Measurements from ENCODE around the gene HDAC10. TPM values are rescaled to one million over a fixed set of nuclear protein-coding genes. Genes with fewer than 3 reads are reported as not detected.

The HDAC10 gene
- total RNA-seq, 1 experiment from 2014 or later, result 71.3 TPM

Other genes starting within 250 kb of the HDAC10 start
- gene IL17REL, start 238.5 kb downstream of the HDAC10 start, total RNA-seq (2021; ENCODE audit: unreplicated experiment), result 0.82 TPM
- not detected for gene TTLL8, start 193.0 kb downstream of the HDAC10 start, total RNA-seq (2021; ENCODE audit: unreplicated experiment)
- gene MLC1, start 165.8 kb downstream of the HDAC10 start, total RNA-seq (2021; ENCODE audit: unreplicated experiment), result not detected
- 0.10 TPM for gene MOV10L1, start 161.3 kb downstream of the HDAC10 start, total RNA-seq (2021; ENCODE audit: unreplicated experiment)
- gene PANX2, start 80.5 kb downstream of the HDAC10 start, total RNA-seq (2021; ENCODE audit: unreplicated experiment), result 0.77 TPM
- gene TRABD, start 65.4 kb downstream of the HDAC10 start, total RNA-seq (2021; ENCODE audit: unreplicated experiment), result 55.7 TPM
- 34.3 TPM for gene SELENOO, start 50.3 kb downstream of the HDAC10 start, total RNA-seq (2021; ENCODE audit: unreplicated experiment)
- gene TUBGCP6, start 6.2 kb downstream of the HDAC10 start, total RNA-seq (2021; ENCODE audit: unreplicated experiment), result 31.3 TPM
- 74.6 TPM for gene MAPK12, start 10.4 kb upstream of the HDAC10 start, total RNA-seq (2021; ENCODE audit: unreplicated experiment)
- gene MAPK11, start 19.1 kb upstream of the HDAC10 start, total RNA-seq (2021; ENCODE audit: unreplicated experiment), result 77.7 TPM
- 227 TPM for gene PLXNB2, start 56.4 kb upstream of the HDAC10 start, total RNA-seq (2021; ENCODE audit: unreplicated experiment)
- 5.8 TPM for gene DENND6B, start 75.7 kb upstream of the HDAC10 start, total RNA-seq (2021; ENCODE audit: unreplicated experiment)
- gene PPP6R2, start 92.1 kb upstream of the HDAC10 start, total RNA-seq (2021; ENCODE audit: unreplicated experiment), result 52.8 TPM
- 59.2 TPM for gene SBF1, start 223.8 kb upstream of the HDAC10 start, total RNA-seq (2021; ENCODE audit: unreplicated experiment)
- gene ADM2, start 230.3 kb upstream of the HDAC10 start, total RNA-seq (2021; ENCODE audit: unreplicated experiment), result 3.9 TPM
- gene MIOX, start 235.6 kb upstream of the HDAC10 start, total RNA-seq (2021; ENCODE audit: unreplicated experiment), result 0.23 TPM